Parathyroid adenoma (tissue), 2 donors: Measurements from ENCODE around the gene C17orf100.
"Not testable (repeated sequence)": the region's sequence is repeated elsewhere in the genome, so short reads cannot be mapped to it uniquely, and the experiment has no call there.

Experiments used
- H2AFZ ChIP-seq: fragments of 300-600 bp; sonication (generic); one replicate; pipeline ENCODE4 v1.7.0; 2017; ENCODE audit warnings: antibody characterized with exemption, mild to moderate bottlenecking
- H3K27ac ChIP-seq: fragments of 300-600 bp; sonication (generic); one replicate; pipeline ENCODE4 v1.7.0; 2017
- H3K27me3 ChIP-seq: fragments of 300-600 bp; sonication (generic); one replicate; pipeline ENCODE4 v1.7.0; 2017; ENCODE audit warnings: low read length; ENCODE audit not compliant: control insufficient read depth, insufficient read depth
- H3K36me3 ChIP-seq: fragments of 300-600 bp; sonication (generic); one replicate; pipeline ENCODE4 v1.7.0; 2017; ENCODE audit warnings: low read length; ENCODE audit not compliant: control insufficient read depth, insufficient read depth
- H3K4me1 ChIP-seq: fragments of 300-600 bp; sonication (generic); one replicate; pipeline ENCODE4 v1.7.0; 2017; ENCODE audit warnings: control low read depth
- H3K4me2 ChIP-seq: fragments of 300-600 bp; sonication (generic); one replicate; pipeline ENCODE4 v1.7.0; 2017; ENCODE audit warnings: low read length
- H3K4me3 ChIP-seq: fragments of 300-600 bp; sonication (generic); one replicate; pipeline ENCODE4 v1.7.0; 2017; ENCODE audit warnings: low read depth, low read length
- H3K79me2 ChIP-seq: fragments of 300-600 bp; sonication (generic); one replicate; pipeline ENCODE4 v1.7.0; 2017; ENCODE audit warnings: control low read depth
- H3K9ac ChIP-seq: fragments of 300-600 bp; sonication (generic); one replicate; pipeline ENCODE4 v1.7.0; 2017; ENCODE audit warnings: mild to moderate bottlenecking
- H3K9me3 ChIP-seq: fragments of 300-600 bp; sonication (generic); one replicate; pipeline ENCODE4 v1.7.0; 2017; ENCODE audit warnings: low read length; ENCODE audit not compliant: control insufficient read depth
- CTCF ChIP-seq: fragments of 300-600 bp; sonication (generic); IDR thresholded peaks from one replicate; pipeline ENCODE4 v1.7.0; 2017; ENCODE audit warnings: antibody characterized with exemption, mild to moderate bottlenecking
- donor health status: primary hyperparathyroidism.

C17orf100 gene

GRCh38 chr17:6688944-6689343, 37.4 kb downstream of the C17orf100 start:
- no peaks in the 10 kb centered on the region for H3K4me1 ChIP-seq

GRCh38 chr17:6690641-6691040, 39.1 kb downstream of the C17orf100 start:
- TF ChIP-seq CTCF, result no peak
- no peaks in the 10 kb centered on the region for H3K36me3 ChIP-seq
- H3K9me3 ChIP-seq, result no peaks in the 10 kb centered on the region
- no peaks in the 10 kb centered on the region for H3K4me1 ChIP-seq
- no peaks in the 10 kb centered on the region for H3K27me3 ChIP-seq
- no peak overlapping the region for H3K27ac ChIP-seq
- H3K9ac ChIP-seq, result no peak overlapping the region
- no peaks in the 10 kb centered on the region for H3K79me2 ChIP-seq
- H3K4me3 ChIP-seq, result no peak overlapping the region
- no peak overlapping the region for H2AFZ ChIP-seq
- no peak overlapping the region for H3K4me2 ChIP-seq

More at GRCh38 chr17:6688944-6689343, 37.4 kb downstream of the C17orf100 start:
- H3K9ac ChIP-seq, result no peak overlapping the region
- H3K4me3 ChIP-seq, result no peak overlapping the region
- no peak for TF ChIP-seq CTCF
- H3K27ac ChIP-seq, result no peak overlapping the region
- no peaks in the 10 kb centered on the region for H3K27me3 ChIP-seq
- H3K9me3 ChIP-seq, result no peaks in the 10 kb centered on the region
- H3K36me3 ChIP-seq, result no peaks in the 10 kb centered on the region
- H2AFZ ChIP-seq, result no peak overlapping the region
- H3K79me2 ChIP-seq, result no peaks in the 10 kb centered on the region
- no peak overlapping the region for H3K4me2 ChIP-seq

GRCh38 chr17:6691546-6691945, 40.0 kb downstream of the C17orf100 start:
- H3K27ac ChIP-seq, result no peak overlapping the region
- no peak overlapping the region for H3K9ac ChIP-seq
- H3K36me3 ChIP-seq, result no peaks in the 10 kb centered on the region
- no peaks in the 10 kb centered on the region for H3K27me3 ChIP-seq
- no peak for TF ChIP-seq CTCF
- no peak overlapping the region for H3K4me2 ChIP-seq
- H3K9me3 ChIP-seq, result no peaks in the 10 kb centered on the region
- H3K4me1 ChIP-seq, result no peaks in the 10 kb centered on the region
- no peak overlapping the region for H2AFZ ChIP-seq
- H3K79me2 ChIP-seq, result no peaks in the 10 kb centered on the region
- no peak overlapping the region for H3K4me3 ChIP-seq

GRCh38 chr17:6691958-6692357, 40.4 kb downstream of the C17orf100 start:
- H3K4me3 ChIP-seq, H3K4me2 ChIP-seq: not testable (repeated sequence)

GRCh38 chr17:6695051-6695450, 43.5 kb downstream of the C17orf100 start:
- H3K4me1 ChIP-seq, result no peaks in the 10 kb centered on the region
- no peaks in the 10 kb centered on the region for H3K9me3 ChIP-seq
- H2AFZ ChIP-seq, result no peak overlapping the region
- TF ChIP-seq CTCF, result no peak
- no peaks in the 10 kb centered on the region for H3K36me3 ChIP-seq
- no peaks in the 10 kb centered on the region for H3K79me2 ChIP-seq
- H3K4me3 ChIP-seq, result no peak overlapping the region
- no peak overlapping the region for H3K9ac ChIP-seq
- no peak overlapping the region for H3K4me2 ChIP-seq
- no peak overlapping the region for H3K27ac ChIP-seq
- H3K27me3 ChIP-seq, result no peaks in the 10 kb centered on the region

More at GRCh38 chr17:6691958-6692357, 40.4 kb downstream of the C17orf100 start:
- not testable (repeated sequence) for H3K79me2 ChIP-seq, H3K27ac ChIP-seq, H3K4me1 ChIP-seq, H3K9me3 ChIP-seq, H3K27me3 ChIP-seq, H2AFZ ChIP-seq, H3K36me3 ChIP-seq, H3K9ac ChIP-seq
